Esophagus squamous epithelium (tissue), 5 donors: ENCODE measurements around the gene C18orf54. TPM values are rescaled to one million over a fixed set of nuclear protein-coding genes. Genes with fewer than 3 reads are reported as not detected.

Source experiments
- DNase-seq: peaks from one replicate; lab custom pipeline; 2025; lab: John Stamatoyannopoulos, UW
- H3K27ac ChIP-seq, 4 donors: fragments of 200-600 bp; sonication (generic); one replicate each; pipeline ENCODE4 v1.5.1; 2016 to 2019; ENCODE audit warnings: mild to moderate bottlenecking in 1 of 4
- H3K27me3 ChIP-seq, 4 donors: fragments of 200-600 bp; sonication (generic); 1 replicate in 3 of 4; 2 replicates in 1 of 4; pipeline versions ENCODE4 v1.5.1 to v1.6.0; 2017 to 2021; ENCODE audit warnings: antibody characterized with exemption in 1 of 4
- H3K36me3 ChIP-seq, 3 donors: fragments of 200-600 bp; sonication (generic); one replicate each; pipeline ENCODE4 v1.5.1; 2016 to 2019
- H3K4me1 ChIP-seq, 3 donors: fragments of 200-600 bp; sonication (generic); one replicate each; pipeline ENCODE4 v1.5.1; 2017 to 2019
- H3K4me3 ChIP-seq, 4 donors: fragments of 200-600 bp; sonication (generic); 1 replicate in 3 of 4; 2 replicates in 1 of 4; pipeline ENCODE4 v1.5.1; 2016 to 2019; ENCODE audit warnings: mild to moderate bottlenecking in 2 of 4, moderate library complexity in 1 of 4
- H3K9me3 ChIP-seq, 3 donors: fragments of 200-600 bp; sonication (generic); one replicate each; pipeline ENCODE4 v1.5.1; 2016 to 2019
- CTCF ChIP-seq, 6 experiments: fragments of 450-650 bp in 4 of 6; fragments of 200-600 bp in 2 of 6; sonication (generic) in 2 of 6; IDR thresholded peaks; one replicate each; pipeline ENCODE4 v1.5.1; 2016 to 2019; ENCODE audit warnings: antibody characterized with exemption in 6 of 6, mild to moderate bottlenecking in 4 of 6, moderate library complexity in 4 of 6
- POLR2A ChIP-seq, 4 donors: fragments of 450-650 bp; IDR thresholded peaks; one replicate each; pipeline ENCODE4 v1.6.1; 2017; ENCODE audit warnings: antibody characterized with exemption in 4 of 4, mild to moderate bottlenecking in 4 of 4, moderate library complexity in 3 of 4
- WGBS, 2 donors: methylation state at CpG; one replicate each; pipeline ENCODE4 v1.1.5; 2018; 5-methylcytosine and 5-hydroxymethylcytosine counted together
- intact Hi-C: fragments of 100-400 bp; cut with DNase I; formaldehyde crosslinking; loops from one replicate; pipeline ENCODE4 v1.15.0; 2022
- total RNA-seq, 4 donors: library from RNA; depleted of rRNA; stranded (reverse); fragments of >200 nt; gene quantifications; one replicate each; pipeline ENCODE4 v1.1.0, GENCODE V29; 2016
- donor health status: DM: yes; HTN: yes; CAD: no.

The C18orf54 gene
- total RNA-seq, 4 donors from 2014 or later: 0.34 to 1.7 (median 1.5) TPM

- Histone ChIP-seq H3K4me3 (no peak overlapping the region), H3K36me3 (no peaks in the 10 kb centered on the region), H3K9me3 (no peaks in the 10 kb centered on the region), H3K27ac (no peak overlapping the region), H3K4me1 (no peaks in the 10 kb centered on the region), H3K27me3 (no peaks in the 10 kb centered on the region)
- intact Hi-C loops: no loop called here
- DNase-seq: no peak
- 38 to 71% methylated on average over 1 of the region's 1 CpG for WGBS, 2 donors
- TF ChIP-seq CTCF (IDR thresholded peaks at IDR 0.05) (no peak), POLR2A (IDR thresholded peaks at IDR 0.05) (no peak)
Observed at GRCh38 chr18:54393648-54394294, 36.1 kb downstream of the C18orf54 start.

GRCh38 chr18:54396760-54397159 lies 39.1 kb downstream of the C18orf54 start:
- Histone ChIP-seq H3K4me3 (no peak overlapping the region), H3K27me3 (no peaks in the 10 kb centered on the region), H3K27ac (no peak overlapping the region), H3K36me3 (no peaks in the 10 kb centered on the region), H3K4me1 (no peaks in the 10 kb centered on the region), H3K9me3 (no peaks in the 10 kb centered on the region)
- 50 to 75% methylated on average over 1 of the region's 1 CpG for WGBS, 2 donors
- intact Hi-C loops: no loop called here
- TF ChIP-seq POLR2A (IDR thresholded peaks at IDR 0.05): no peak
- TF ChIP-seq CTCF (IDR thresholded peaks at IDR 0.05): no peak
- DNase-seq: no peak

GRCh38 chr18:54405290-54405689 lies 47.6 kb downstream of the C18orf54 start:
- intact Hi-C loops: no loop called here
- TF ChIP-seq POLR2A (IDR thresholded peaks at IDR 0.05): no peak
- no peak overlapping the region for H3K4me3 ChIP-seq
- H3K36me3 ChIP-seq: no peaks in the 10 kb centered on the region
- no peaks in the 10 kb centered on the region for H3K4me1 ChIP-seq
- DNase-seq: no peak
- H3K9me3 ChIP-seq: no peaks in the 10 kb centered on the region
- no peak overlapping the region for H3K27ac ChIP-seq
- H3K27me3 ChIP-seq: no peaks in the 10 kb centered on the region

- 64 to 71% methylated on average over 1 of the region's 1 CpG for WGBS, 2 donors
- no peaks in the 10 kb centered on the region for H3K9me3 ChIP-seq
- no peaks in the 10 kb centered on the region for H3K36me3 ChIP-seq
- intact Hi-C loops: no loop called here
- H3K27ac ChIP-seq: no peak overlapping the region
- H3K4me1 ChIP-seq: peaks cover 0 to 5% (median 0%) of the 10 kb centered on the region in 3 donors
- H3K4me3 ChIP-seq: no peak overlapping the region
- no peak for DNase-seq
- TF ChIP-seq POLR2A (IDR thresholded peaks at IDR 0.05): no peak
- peaks cover 0 to 9% (median 0%) of the 10 kb centered on the region in 4 donors for H3K27me3 ChIP-seq
Observed at GRCh38 chr18:54411781-54412180, 54.1 kb downstream of the C18orf54 start.

GRCh38 chr18:54415086-54415485 lies 57.4 kb downstream of the C18orf54 start:
- Histone ChIP-seq H3K36me3 (no peaks in the 10 kb centered on the region), H3K9me3 (no peaks in the 10 kb centered on the region), H3K4me3 (no peak overlapping the region), H3K27ac (no peak overlapping the region), H3K4me1 (peaks cover 0 to 5% (median 0%) of the 10 kb centered on the region in 3 donors), H3K27me3 (peaks cover 0 to 9% (median 0%) of the 10 kb centered on the region in 4 donors)
- TF ChIP-seq POLR2A (IDR thresholded peaks at IDR 0.05) (no peak), CTCF (IDR thresholded peaks at IDR 0.05) (no peak)
- 85 to 97% methylated on average over 2 of the region's 2 CpGs for WGBS, 2 donors
- DNase-seq: no peak
- intact Hi-C loops: no loop called here

- H3K4me3 ChIP-seq: no peak overlapping the region
- intact Hi-C loops: no loop called here
- DNase-seq: no peak
- H3K4me1 ChIP-seq: peaks cover 0 to 5% (median 0%) of the 10 kb centered on the region in 3 donors
- no peaks in the 10 kb centered on the region for H3K36me3 ChIP-seq
- TF ChIP-seq POLR2A (IDR thresholded peaks at IDR 0.05) (no peak), CTCF (IDR thresholded peaks at IDR 0.05) (no peak)
- H3K9me3 ChIP-seq: no peaks in the 10 kb centered on the region
- no peak overlapping the region for H3K27ac ChIP-seq
- H3K27me3 ChIP-seq: peaks cover 0 to 5% (median 0%) of the 10 kb centered on the region in 4 donors
- 29 to 32% methylated on average over 3 of the region's 3 CpGs for WGBS, 2 donors
Observed at GRCh38 chr18:54416436-54416835, 58.7 kb downstream of the C18orf54 start.
